ENCODE measurements around the gene SIL1. TPM values are rescaled to one million over a fixed set of nuclear protein-coding genes. Genes with fewer than 3 reads are reported as not detected.

Gene SIL1
- polyA plus RNA-seq, 3 donors, result 25.4 to 35.1 (median 27.9) TPM

GRCh38 chr5:139131921-139132432 lies 66.2 kb downstream of the SIL1 start:
- H3K4me1 ChIP-seq (ENCODE audit: control insufficient read depth in 1 of 2, insufficient read depth in 2 of 2, low read length in 2 of 2), result peaks cover 12 to 14% of the 10 kb centered on the region in 2 donors
- peaks cover 12% of the 10 kb centered on the region for H4K20me1 ChIP-seq (ENCODE audit: insufficient read depth, low read length)
- no peaks in the 10 kb centered on the region for H3K9me3 ChIP-seq (replicated peaks in 1 of 2; ENCODE audit: control insufficient read depth in 1 of 2, insufficient read depth in 1 of 2, low read length in 2 of 2)
- H3K4me1 Mint-ChIP-seq, result peaks cover 16% of the 10 kb centered on the region
- TF ChIP-seq CTCF (IDR thresholded peaks at IDR 0.05), result no peak
- H3K27me3 ChIP-seq (ENCODE audit: control insufficient read depth in 2 of 2, insufficient read depth in 2 of 2, low read length in 2 of 2), result no peaks in the 10 kb centered on the region
- H3K27ac Mint-ChIP-seq, result peak overlapping the region in 6 of 7 donors; percentile 1 to 69 (median 32)
- H2AFZ ChIP-seq (ENCODE audit: insufficient read depth, low read depth, low read length, poor library complexity, severe bottlenecking), result no peak overlapping the region
- H3K36me3 Mint-ChIP-seq, result peaks cover 13 to 17% of the 10 kb centered on the region in 2 donors
- no peaks in the 10 kb centered on the region for H3K27me3 Mint-ChIP-seq (ENCODE audit: low read depth in 3 of 3)
- no peak overlapping the region for H3K4me3 Mint-ChIP-seq
- H3K36me3 ChIP-seq (replicated peaks in 1 of 2; ENCODE audit: control insufficient read depth in 1 of 2, insufficient read depth in 2 of 2, low read length in 2 of 2), result peaks cover 2 to 13% of the 10 kb centered on the region in 2 donors
- H3K79me2 ChIP-seq (ENCODE audit: insufficient read depth, low read length), result peaks cover 7% of the 10 kb centered on the region
- H3K9me3 Mint-ChIP-seq, result no peaks in the 10 kb centered on the region
- H3K4me3 ChIP-seq (replicated peaks in 1 of 3; ENCODE audit: low read depth in 2 of 3, low read length in 3 of 3), result no peak overlapping the region
- H3K9ac ChIP-seq (ENCODE audit: insufficient read depth, low read length, poor library complexity, severe bottlenecking), result no peak overlapping the region
- peak in 1 of 3 donors; percentile 6 for DNase-seq
- intact Hi-C loops (cut with micrococcal nuclease), result no loop called here
- peak overlapping the region in 1 of 2 donors; percentile 24 for H3K27ac ChIP-seq (ENCODE audit: low read depth in 1 of 2, low read length in 2 of 2)
- WGBS (ENCODE audit: insufficient coverage), result no CpG with 5 or more reads among the region's 2 CpGs
- no peak overlapping the region for H3K4me2 ChIP-seq (replicated peaks; ENCODE audit: extremely low read depth, low read length, poor library complexity, severe bottlenecking)

GRCh38 chr5:139131465-139131864 lies 66.7 kb downstream of the SIL1 start:
- 100% methylated on average over 2 of the region's 6 CpGs for WGBS (ENCODE audit: insufficient coverage)
- peak overlapping the region in 5 of 7 donors; percentile 15 to 69 (median 36) for H3K27ac Mint-ChIP-seq

More at GRCh38 chr5:139131465-139131864, 66.7 kb downstream of the SIL1 start:
- Histone ChIP-seq H3K9me3 (replicated peaks in 1 of 2; ENCODE audit: control insufficient read depth in 1 of 2, insufficient read depth in 1 of 2, low read length in 2 of 2) (no peaks in the 10 kb centered on the region), H3K79me2 (ENCODE audit: insufficient read depth, low read length) (peaks cover 7% of the 10 kb centered on the region), H3K4me2 (replicated peaks; ENCODE audit: extremely low read depth, low read length, poor library complexity, severe bottlenecking) (no peak overlapping the region), H3K27me3 (ENCODE audit: control insufficient read depth in 2 of 2, insufficient read depth in 2 of 2, low read length in 2 of 2) (no peaks in the 10 kb centered on the region), H4K20me1 (ENCODE audit: insufficient read depth, low read length) (peaks cover 10% of the 10 kb centered on the region), H3K4me3 (replicated peaks in 1 of 3; ENCODE audit: low read depth in 2 of 3, low read length in 3 of 3) (no peak overlapping the region), H3K9ac (ENCODE audit: insufficient read depth, low read length, poor library complexity, severe bottlenecking) (no peak overlapping the region), H2AFZ (ENCODE audit: insufficient read depth, low read depth, low read length, poor library complexity, severe bottlenecking) (no peak overlapping the region), H3K4me1 (ENCODE audit: control insufficient read depth in 1 of 2, insufficient read depth in 2 of 2, low read length in 2 of 2) (peaks cover 12 to 14% of the 10 kb centered on the region in 2 donors), H3K36me3 (replicated peaks in 1 of 2; ENCODE audit: control insufficient read depth in 1 of 2, insufficient read depth in 2 of 2, low read length in 2 of 2) (peaks cover 5 to 18% of the 10 kb centered on the region in 2 donors), H3K27ac (ENCODE audit: low read depth in 1 of 2, low read length in 2 of 2) (peak overlapping the region in 1 of 2 donors; percentile 24)
- Mint-ChIP-seq H3K4me3 (no peak overlapping the region), H3K27me3 (ENCODE audit: low read depth in 3 of 3) (peaks cover 0 to 1% (median 0%) of the 10 kb centered on the region in 3 donors), H3K9me3 (no peaks in the 10 kb centered on the region), H3K36me3 (peaks cover 18 to 22% of the 10 kb centered on the region in 2 donors), H3K4me1 (peaks cover 16% of the 10 kb centered on the region)
- TF ChIP-seq CTCF (IDR thresholded peaks at IDR 0.05), result no peak
- DNase-seq, result no peak
- intact Hi-C loops (cut with micrococcal nuclease), result no loop called here

Data from CD14-positive monocyte (primary cell).